HepG2 (cell line): ENCODE data around the gene ENG. TPM values are rescaled to one million over a fixed set of nuclear protein-coding genes. Genes with fewer than 3 reads are reported as not detected.

ENCODE experiments used
- ATAC-seq: fragments of 200-7000 bp; cut with Tn5 transposase; 3 replicates; pipeline ENCODE4 v1.9.1; 2020; ENCODE audit warnings: mild to moderate bottlenecking, moderate library complexity
- BruUV-seq: library from RNA; stranded (reverse); fragments of 400-500 nt; replicated peaks from 2 replicates; lab custom pipeline; 2021; lab: Mats Ljungman, UMichigan
- CTCF ChIA-PET: fragments of 300-600 bp; formaldehyde crosslinking; extraction: SDS; loops from one replicate; lab custom pipeline; 2021; ENCODE audit warnings: low total read pairs, inconsistent platforms, low intra/inter-chr PET ratio; lab: Yijun Ruan, JAX
- POLR2A ChIA-PET: fragments of 350-600 bp; sonication (Branson Sonifier 250); formaldehyde crosslinking; loops from one replicate; lab custom pipeline; 2020; ENCODE audit warnings: antibody characterized with exemption, inconsistent platforms; lab: Yijun Ruan, JAX
- DNase-seq: peaks from one replicate; pipeline ENCODE4 v3.0.0-alpha.2; 2015; ENCODE audit warnings: low spot score
- FAIRE-seq: peaks from 3 replicates; lab custom pipeline; 2011; peaks lifted over from hg19 to GRCh38; lab: Jason Lieb, UNC
- H2AFZ ChIP-seq: one replicate; pipeline ENCODE4 v1.6.1; 2011; ENCODE audit warnings: low read length, inconsistent platforms
- H3K27ac ChIP-seq: fragments of 300-600 bp; 3 replicates; pipeline ENCODE4 v1.8.0; 2011; ENCODE audit warnings: mixed run types, mild to moderate bottlenecking, mixed read lengths, low read length, inconsistent platforms; ENCODE audit not compliant: insufficient read depth; ENCODE audit errors: extremely low read length
- H3K27me3 ChIP-seq, 2 experiments: fragments of 200-600 bp in 1 of 2; 2 replicates in 1 of 2; 3 replicates in 1 of 2; pipeline versions ENCODE4 v1.6.0 to v1.8.0; 2011; ENCODE audit warnings: low read length in 2 of 2, mild to moderate bottlenecking in 2 of 2, moderate library complexity in 2 of 2, inconsistent platforms in 1 of 2; ENCODE audit not compliant: insufficient read depth in 2 of 2, control insufficient read depth in 1 of 2
- H3K36me3 ChIP-seq, 2 experiments: fragments of 200-600 bp in 1 of 2; replicated peaks in 1 of 2; 2 replicates in 1 of 2; 3 replicates in 1 of 2; pipeline versions ENCODE4 v1.5.1 to v1.8.0; 2011; ENCODE audit warnings: low read length in 2 of 2, inconsistent platforms in 1 of 2; ENCODE audit not compliant: insufficient read depth in 2 of 2, control insufficient read depth in 1 of 2
- H3K4me1 ChIP-seq: 2 replicates; pipeline ENCODE4 v1.5.1; 2012; ENCODE audit warnings: low read length, inconsistent platforms; ENCODE audit not compliant: insufficient read depth
- H3K4me2 ChIP-seq: 2 replicates; pipeline ENCODE4 v1.6.0; 2011; ENCODE audit warnings: low read depth, low read length, inconsistent platforms
- H3K4me3 ChIP-seq, 3 experiments: fragments of 200-600 bp in 1 of 3; sonication (generic), shearing (Covaris generic) in 1 of 3; replicated peaks in 1 of 3; 2 replicates each; pipeline ENCODE4 v1.5.1; 2011 to 2016; ENCODE audit warnings: low read length in 3 of 3, inconsistent platforms in 2 of 3, low read depth in 2 of 3, mild to moderate bottlenecking in 2 of 3, control low read depth in 1 of 3, mixed read lengths in 1 of 3; ENCODE audit not compliant: insufficient read depth in 1 of 3
- H3K79me2 ChIP-seq: one replicate; pipeline ENCODE4 v1.6.1; 2011; ENCODE audit warnings: low read length, inconsistent platforms; ENCODE audit not compliant: insufficient read depth
- H3K9ac ChIP-seq: 2 replicates; pipeline ENCODE4 v1.6.0; 2011; ENCODE audit warnings: mild to moderate bottlenecking, low read depth, low read length, inconsistent platforms; ENCODE audit not compliant: insufficient read depth
- H3K9me3 ChIP-seq: 2 replicates; pipeline ENCODE4 v1.5.1; 2012; ENCODE audit warnings: mild to moderate bottlenecking, low read length
- H4K20me1 ChIP-seq: 2 replicates; pipeline ENCODE4 v1.6.0; 2011; ENCODE audit warnings: inconsistent platforms, mild to moderate bottlenecking, low read length, moderate library complexity; ENCODE audit not compliant: insufficient read depth
- CREB1 ChIP-seq, 2 experiments: fragments of 450-650 bp in 1 of 2; IDR thresholded peaks; 2 replicates each; pipeline ENCODE4 v1.6.1; 2016 to 2017; ENCODE audit warnings: control low read depth in 1 of 2, mild to moderate bottlenecking in 1 of 2, missing compliant biosample characterization in 1 of 2, missing genetic modification characterization in 1 of 2
- RFXANK ChIP-seq: IDR thresholded peaks from 2 replicates; pipeline ENCODE4 v1.6.1; 2016
- ZNF687 ChIP-seq: sonication (generic); formaldehyde crosslinking; IDR thresholded peaks from 2 replicates; pipeline ENCODE4 v1.5.1; 2020; ENCODE audit warnings: mild to moderate bottlenecking, missing genetic modification reagents, moderate library complexity
- WGBS: methylation state at CpG from one replicate; pipeline ENCODE4 v1.1.6; 2017; ENCODE audit warnings: low lambda C conversion rate; 5-methylcytosine and 5-hydroxymethylcytosine counted together
- in situ Hi-C: cut with HindIII; loops from 2 replicates; pipeline ENCODE4 v1.10.0; 2017; ENCODE audit warnings: low pct_unique_long_range_greater_than_20kb; ENCODE audit not compliant: extremely low pct_ligation_motif_present
- intact Hi-C: fragments of 100-400 bp; cut with micrococcal nuclease; formaldehyde crosslinking; loops from one replicate; pipeline ENCODE4 v1.10.0; 2022; ENCODE audit not compliant: unreplicated experiment
- polyA plus RNA-seq, 8 experiments: library from polyadenylated mRNA; depleted of rRNA in 3 of 8; stranded (reverse) in 7 of 8; unstranded in 1 of 8; fragments of >200 nt; fragmentation: Illumina TruSeq in 4 of 8; extraction: Trizol in 4 of 8; gene quantifications; 2 replicates each; pipeline versions ENCODE4 v1.2.1 to v1.2.3, GENCODE V29; 2011 to 2016; ENCODE audit warnings: low read depth in 4 of 8, missing spikeins in 1 of 8, mixed read lengths in 1 of 8; ENCODE audit not compliant: insufficient read depth in 1 of 8
- total RNA-seq, 5 experiments: library from RNA; depleted of rRNA; stranded (reverse); fragments of >200 nt; fragmentation: Illumina TruSeq; extraction: Trizol; gene quantifications; 2 replicates each; pipeline ENCODE4 v1.2.3, GENCODE V29; 2016; ENCODE audit warnings: low read depth in 1 of 5

Gene ENG
- total and polyA plus RNA-seq, 2 of the 13 experiments (the other 11 are each of a cell fraction or from before 2014, with no cell fraction given): 0.02 to 1.1 TPM

GRCh38 chr9:127783111-127784008 is 71.1 kb downstream of the ENG start:
- 58% methylated on average over 15 of the region's 20 CpGs for WGBS
- intact Hi-C loops: loop anchor here (2.0 kb wide), 1 partner anchor 43 kb away; no protein-coding TSS in a partner anchor
- ChIA-PET CTCF (no interaction called here), POLR2A (no interaction called here)
- TF ChIP-seq ZNF687 (CRISPR knock-in tag) (0 out of 2 replicates have a peak, but pooled peaks have one; percentile 7), RFXANK (CRISPR knock-in tag) (no peak), CREB1 (IDR thresholded peaks at IDR 0.05) (0 out of 2 replicates have a peak, but pooled peaks have one; percentile 2), CREB1 (CRISPR knock-in tag; IDR thresholded peaks at IDR 0.05) (no peak)
- no peak for ATAC-seq
- H3K27me3 ChIP-seq: peaks cover 1 to 27% of the 10 kb centered on the region in 2 experiments; a peak in 2 of 5 replicates
- H3K4me1 ChIP-seq: peaks cover 42% of the 10 kb centered on the region
- H3K9me3 ChIP-seq: no peaks in the 10 kb centered on the region
- H3K4me2 ChIP-seq: no peak overlapping the region
- DNase-seq: no peak
- H4K20me1 ChIP-seq: peaks cover 17% of the 10 kb centered on the region
- no peak overlapping the region for H3K27ac ChIP-seq
- no TSS peak for BruUV-seq
- peaks cover 11 to 13% of the 10 kb centered on the region in 2 experiments for H3K36me3 ChIP-seq
- FAIRE-seq: no peak
- in situ Hi-C loops: loop anchor here (5.0 kb wide), 1 partner anchor 46 kb away; the partner anchor contains the start of gene TOR2A
- no peak overlapping the region for H3K4me3 ChIP-seq
- H3K9ac ChIP-seq: no peak overlapping the region
- H3K79me2 ChIP-seq: peaks cover 19% of the 10 kb centered on the region
- no peak overlapping the region for H2AFZ ChIP-seq
